AG04450 (cell line): ENCODE results near the gene ALOX15. TPM values are rescaled to one million over a fixed set of nuclear protein-coding genes. Genes with fewer than 3 reads are reported as not detected.

ENCODE experiments used
- CTCF ChIA-PET: fragments of 300-600, 350-600 bp; formaldehyde crosslinking; extraction: SDS; loops from one replicate; lab custom pipeline; 2022; ENCODE audit warnings: antibody characterized with exemption, inconsistent platforms; lab: Charles Lee
- POLR2A ChIA-PET: fragments of 350-600 bp; formaldehyde crosslinking; extraction: SDS; loops from one replicate; lab custom pipeline; 2021; ENCODE audit warnings: antibody characterized with exemption, inconsistent platforms; lab: Yijun Ruan, JAX
- DNase-seq: peaks from one replicate; pipeline ENCODE4 v3.0.0-alpha.2; 2011; ENCODE audit warnings: low read depth, low spot score
- H3K27ac ChIP-seq: one replicate; pipeline ENCODE4 v1.5.1; 2012; ENCODE audit warnings: low read depth, low read length, control low read depth
- H3K27me3 ChIP-seq: one replicate; pipeline ENCODE4 v1.6.0; 2012; ENCODE audit warnings: low read length; ENCODE audit not compliant: control insufficient read depth, insufficient read depth
- H3K4me3 ChIP-seq: 2 replicates; pipeline ENCODE4 v1.5.1; 2011; ENCODE audit warnings: mild to moderate bottlenecking, low read depth, low read length, control low read depth
- H3K9me3 ChIP-seq: 2 replicates; pipeline ENCODE4 v1.5.1; 2012; ENCODE audit warnings: low read length; ENCODE audit not compliant: control insufficient read depth, insufficient read depth
- CTCF ChIP-seq: IDR thresholded peaks from 2 replicates; pipeline ENCODE4 v1.5.1; 2011; ENCODE audit warnings: low read depth, low read length, control low read depth, inconsistent platforms
- polyA plus RNA-seq: library from polyadenylated mRNA; depleted of rRNA; stranded (reverse); fragments of >200 nt; gene quantifications from 2 replicates; pipeline ENCODE4 v1.2.3, GENCODE V29; 2011

ALOX15 gene
- polyA plus RNA-seq, 1 experiment: not detected

- Histone ChIP-seq H3K9me3 (no peaks in the 10 kb centered on the region), H3K4me3 (no peak overlapping the region), H3K27ac (no peak overlapping the region), H3K27me3 (peaks cover 18% of the 10 kb centered on the region)
- CTCF ChIA-PET: interaction anchor here (1.5 to 3.6 kb wide), 2 partner anchors 9 to 50 kb away, joined by 7 to 22 read pairs; no protein-coding TSS in a partner anchor
- TF ChIP-seq CTCF: no peak
- POLR2A ChIA-PET: no interaction called here
- no peak for DNase-seq
Observed at GRCh38 chr17:4617090-4617489, 24.4 kb downstream of the ALOX15 start.

- no peak overlapping the region for H3K4me3 ChIP-seq
- H3K9me3 ChIP-seq: no peaks in the 10 kb centered on the region
- ChIA-PET POLR2A (interaction anchor here (1.6 kb wide), 1 partner anchor 17 kb away, joined by 20 read pairs; no protein-coding TSS in a partner anchor), CTCF (interaction anchor here (1.5 to 3.6 kb wide), 2 partner anchors 10 to 50 kb away, joined by 7 to 22 read pairs; no protein-coding TSS in a partner anchor)
- no peak for DNase-seq
- peaks cover 18% of the 10 kb centered on the region for H3K27me3 ChIP-seq
- TF ChIP-seq CTCF: no peak
- no peak overlapping the region for H3K27ac ChIP-seq
Observed at GRCh38 chr17:4616476-4616875, 25.0 kb downstream of the ALOX15 start.

- TF ChIP-seq CTCF: no peak
- ChIA-PET CTCF (no interaction called here), POLR2A (no interaction called here)
- Histone ChIP-seq H3K9me3 (no peaks in the 10 kb centered on the region), H3K27ac (no peak overlapping the region), H3K27me3 (peaks cover 23% of the 10 kb centered on the region), H3K4me3 (no peak overlapping the region)
- DNase-seq: no peak
Observed at GRCh38 chr17:4610656-4611055, 30.8 kb downstream of the ALOX15 start.

- Histone ChIP-seq H3K9me3 (no peaks in the 10 kb centered on the region), H3K27ac (no peak overlapping the region), H3K27me3 (peaks cover 23% of the 10 kb centered on the region), H3K4me3 (no peak overlapping the region)
- POLR2A ChIA-PET: no interaction called here
- no peak for TF ChIP-seq CTCF
- DNase-seq: no peak
- CTCF ChIA-PET: no interaction called here
Observed at GRCh38 chr17:4610162-4610561, 31.3 kb downstream of the ALOX15 start.

GRCh38 chr17:4609761-4610160 is 31.7 kb downstream of the ALOX15 start:
- H3K4me3 ChIP-seq: no peak overlapping the region
- ChIA-PET CTCF (interaction anchor here (3.2 kb wide), 1 partner anchor 43 kb away, joined by 18 read pairs; no protein-coding TSS in a partner anchor), POLR2A (no interaction called here)
- DNase-seq: no peak
- no peak for TF ChIP-seq CTCF
- peaks cover 23% of the 10 kb centered on the region for H3K27me3 ChIP-seq
- H3K27ac ChIP-seq: no peak overlapping the region
- no peaks in the 10 kb centered on the region for H3K9me3 ChIP-seq
